Activated naive CD8-positive, alpha-beta T cell (primary cell): ENCODE data around the gene CEMP1.
"Not testable (repeated sequence)": the region's sequence is repeated elsewhere in the genome, so short reads cannot be mapped to it uniquely, and the experiment has no call there.

Experiments used
- H3K27ac Mint-ChIP-seq: one replicate; pipeline ENCODE4 v1.8.0; 2021; ENCODE audit warnings: mixed read lengths
- H3K27me3 Mint-ChIP-seq: one replicate; pipeline ENCODE4 v1.8.0; 2021; ENCODE audit warnings: mixed read lengths
- H3K36me3 Mint-ChIP-seq: one replicate; pipeline ENCODE4 v1.8.0; 2021; ENCODE audit warnings: mixed read lengths
- H3K4me1 Mint-ChIP-seq: one replicate; pipeline ENCODE4 v1.8.0; 2021; ENCODE audit warnings: low read depth, mixed read lengths
- H3K4me3 Mint-ChIP-seq: one replicate; pipeline ENCODE4 v1.8.0; 2021; ENCODE audit warnings: mild to moderate bottlenecking, mixed read lengths
- H3K9me3 Mint-ChIP-seq: one replicate; pipeline ENCODE4 v1.8.0; 2021; ENCODE audit warnings: low read depth, mixed read lengths

The CEMP1 gene

DNA sequence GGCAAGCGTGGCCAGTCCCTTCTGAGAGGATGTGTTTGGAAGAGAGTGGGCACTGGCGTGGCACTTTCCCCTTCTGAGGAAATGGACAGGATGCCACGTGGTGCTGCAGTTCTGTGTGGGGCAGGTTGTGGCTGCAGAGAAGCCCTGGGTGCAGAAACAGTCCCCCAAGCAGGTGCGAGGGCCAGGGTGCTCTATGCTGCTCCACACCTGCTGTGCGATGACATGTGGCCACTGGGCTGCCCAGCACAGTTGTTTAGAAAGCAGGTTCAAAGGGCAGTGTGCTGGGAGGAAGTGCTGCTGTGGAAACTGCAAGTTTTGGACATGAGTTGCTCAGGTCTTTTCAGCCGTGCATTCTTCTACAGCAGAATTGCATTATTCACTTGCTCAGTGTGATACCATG is 10.2 kb upstream of the CEMP1 start:
- H3K4me1 Mint-ChIP-seq = peaks cover 38% of the 10 kb centered on the region
- not testable (repeated sequence) for H3K9me3 Mint-ChIP-seq, H3K27ac Mint-ChIP-seq, H3K36me3 Mint-ChIP-seq, H3K27me3 Mint-ChIP-seq
- peak overlapping the region; percentile 36 for H3K4me3 Mint-ChIP-seq

DNA sequence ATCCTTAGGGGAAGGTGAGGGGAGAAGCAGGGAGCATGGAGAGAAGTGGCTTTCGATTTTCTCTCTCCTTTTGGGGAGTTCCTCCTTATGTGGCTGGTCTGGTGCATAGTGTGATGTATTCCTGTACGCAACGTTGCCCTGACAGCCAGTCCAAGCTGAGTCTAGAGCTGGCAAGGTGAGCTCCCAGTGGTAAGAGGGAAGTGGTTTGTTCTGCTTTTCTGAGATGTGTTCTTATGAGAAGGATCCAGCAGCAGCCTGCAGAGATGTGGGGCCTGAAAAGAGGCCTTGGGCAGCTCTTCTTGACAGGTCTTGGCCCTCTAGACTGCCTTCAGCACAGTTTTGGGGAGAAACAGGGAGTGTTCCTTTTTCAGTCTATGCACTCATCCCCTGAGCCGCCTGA is 9.7 kb upstream of the CEMP1 start:
- not testable (repeated sequence) for H3K36me3 Mint-ChIP-seq

DNA sequence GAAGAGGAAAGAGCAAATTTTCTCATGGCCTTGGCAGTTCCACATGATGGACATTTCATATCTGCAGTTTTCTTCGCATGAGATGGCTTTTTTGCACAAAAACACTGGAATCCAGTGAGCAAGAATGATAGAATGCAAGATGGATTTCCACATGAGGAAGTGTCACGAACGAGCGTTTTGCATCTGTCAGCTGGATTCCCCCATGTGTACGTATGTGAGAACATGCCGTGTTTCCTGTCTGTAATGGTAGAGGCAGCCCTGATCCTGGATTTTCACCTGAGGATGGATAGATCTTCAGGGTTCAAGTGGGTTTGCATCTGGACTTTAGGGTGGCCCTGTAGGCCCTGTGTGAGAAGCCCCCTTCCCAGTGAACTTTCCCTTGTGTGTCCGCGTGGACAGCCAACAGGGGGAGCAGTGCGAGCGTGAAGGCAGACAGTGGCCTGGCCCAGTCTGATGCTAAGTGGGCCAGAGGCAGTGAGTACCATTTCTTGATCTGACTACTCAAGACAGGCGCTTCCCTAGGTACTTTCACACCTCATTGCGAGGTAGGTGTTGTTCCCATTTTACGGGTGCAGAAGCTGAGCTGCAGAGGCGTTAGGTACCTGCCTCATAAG is 8.7 kb upstream of the CEMP1 start:
- not testable (repeated sequence) for H3K27me3 Mint-ChIP-seq, H3K36me3 Mint-ChIP-seq, H3K9me3 Mint-ChIP-seq, H3K27ac Mint-ChIP-seq
- Mint-ChIP-seq H3K4me1 (peaks cover 38% of the 10 kb centered on the region), H3K4me3 (peak overlapping the region; percentile 94)

More for the DNA sequence above, 9.7 kb upstream of the CEMP1 start:
- H3K9me3 Mint-ChIP-seq, H3K27me3 Mint-ChIP-seq: not testable (repeated sequence)
- Mint-ChIP-seq H3K4me1 (peaks cover 38% of the 10 kb centered on the region), H3K4me3 (peak overlapping the region; percentile 54), H3K27ac (peak overlapping the region; percentile 28)

DNA sequence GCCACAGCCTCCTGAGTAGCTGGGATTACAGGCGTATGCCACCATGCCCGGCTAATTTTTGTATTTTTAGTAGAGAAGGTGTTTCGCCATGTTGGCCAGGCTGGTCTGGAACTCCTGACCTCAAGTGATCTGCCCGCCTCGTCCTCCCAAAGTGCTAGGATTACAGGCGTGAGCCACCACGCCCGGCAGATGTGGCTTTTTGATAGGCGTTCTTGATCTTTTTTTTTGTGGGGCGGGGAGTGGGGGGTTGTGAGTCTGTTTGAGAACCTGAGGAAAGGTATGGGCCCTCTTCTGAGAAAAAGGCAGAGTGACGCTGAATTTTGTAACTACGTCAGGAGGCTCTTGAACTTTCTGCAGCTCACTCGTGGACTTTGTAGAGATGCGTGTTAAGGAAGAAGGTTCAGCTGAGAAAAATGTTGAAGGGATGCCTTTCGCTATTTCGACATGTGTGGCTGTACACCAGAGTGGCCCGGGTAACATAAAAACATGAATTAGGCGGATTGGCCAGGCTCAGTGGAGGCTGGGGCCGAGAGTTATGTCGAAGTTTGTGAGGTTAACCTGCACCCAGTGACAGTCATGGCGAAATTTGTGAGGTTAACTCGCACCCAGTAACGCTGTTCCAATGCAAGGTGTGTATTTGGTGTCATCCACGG is 8.1 kb upstream of the CEMP1 start:
- Mint-ChIP-seq H3K27ac (peak overlapping the region; percentile 83), H3K4me1 (peaks cover 37% of the 10 kb centered on the region), H3K4me3 (peak overlapping the region; percentile 94)
- not testable (repeated sequence) for H3K9me3 Mint-ChIP-seq, H3K27me3 Mint-ChIP-seq, H3K36me3 Mint-ChIP-seq

DNA sequence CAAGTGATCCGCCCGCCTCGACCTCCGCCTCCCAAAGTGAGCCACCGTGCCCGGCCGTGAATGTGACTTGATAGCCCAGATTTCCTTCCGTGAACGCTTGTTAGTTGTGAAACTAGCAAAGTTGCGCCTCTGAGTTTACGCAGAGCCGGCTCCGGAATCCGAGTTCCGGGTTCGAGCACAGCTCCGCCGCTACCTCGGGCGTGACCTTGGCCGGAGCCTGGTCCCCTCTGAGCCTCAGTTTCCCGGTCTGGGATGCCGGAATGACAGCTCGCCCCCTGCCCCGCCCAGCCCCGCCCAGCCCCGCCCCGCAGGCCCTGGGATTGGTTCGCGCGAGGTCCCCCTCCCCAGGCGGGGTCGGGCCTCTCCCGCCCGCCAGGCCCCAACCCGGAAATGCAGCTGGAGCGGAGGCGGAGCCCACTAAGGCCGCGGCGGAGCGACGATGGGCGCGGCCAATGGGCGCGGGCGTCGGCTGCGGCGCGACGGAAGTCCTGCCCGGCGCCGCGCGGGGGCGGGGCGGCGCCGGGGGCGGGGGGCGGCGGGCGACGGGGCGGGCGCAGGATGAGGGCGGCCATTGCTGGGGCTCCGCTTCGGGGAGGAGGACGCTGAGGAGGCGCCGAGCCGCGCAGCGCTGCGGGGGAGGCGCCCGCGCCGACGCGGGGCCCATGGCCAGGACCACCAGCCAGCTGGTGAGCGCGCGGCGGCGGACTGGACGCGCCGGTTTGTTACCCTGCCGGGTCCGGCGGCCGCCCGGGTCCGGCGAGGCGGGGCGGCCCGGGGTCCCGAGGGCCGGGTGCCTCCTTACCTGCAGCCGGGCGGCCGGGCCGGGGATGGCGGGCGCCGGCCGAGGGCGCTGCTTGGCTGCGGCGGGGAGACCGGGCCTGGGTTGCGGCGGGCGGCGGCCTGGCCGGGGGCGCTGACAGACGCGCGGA is 6.5 kb upstream of the CEMP1 start, which contains the start of gene PDPK1:
TSS of gene PDPK1 (plus strand) at position 571 of the 929 bp plus-strand sequence. CDS start at position 663, 92 bp downstream.
- H3K27ac Mint-ChIP-seq = peak within 1 kb of the TSS; percentile 85

DNA sequence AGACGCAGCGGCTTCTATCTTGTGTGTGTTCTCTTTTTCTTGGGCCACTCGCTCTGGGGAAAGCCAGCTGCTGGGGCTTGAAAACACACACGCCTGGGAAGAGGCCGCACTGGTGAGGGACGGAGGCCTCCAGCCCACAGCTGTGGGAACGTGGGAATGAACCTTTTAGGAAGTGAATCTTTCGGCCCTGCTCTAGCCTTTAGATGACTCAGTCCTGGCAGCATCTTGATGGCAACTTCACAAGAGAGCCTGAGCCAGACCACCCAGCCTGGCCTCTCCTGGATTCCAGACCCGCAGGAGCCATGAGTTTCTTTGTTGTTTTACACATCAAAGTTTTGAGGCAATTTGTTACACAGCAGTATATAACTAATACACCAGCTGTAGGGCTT is 4.4 kb upstream of the CEMP1 start:
- H3K4me1 Mint-ChIP-seq = peaks cover 33% of the 10 kb centered on the region
- no peaks in the 10 kb centered on the region for H3K9me3 Mint-ChIP-seq
- H3K4me3 Mint-ChIP-seq = peak overlapping the region; percentile 49
- no peaks in the 10 kb centered on the region for H3K27me3 Mint-ChIP-seq
- no peak overlapping the region for H3K27ac Mint-ChIP-seq
- H3K36me3 Mint-ChIP-seq = no peaks in the 10 kb centered on the region

More for the DNA sequence above, 6.5 kb upstream of the CEMP1 start, which contains the start of gene PDPK1:
- H3K36me3 Mint-ChIP-seq = no peaks in the 10 kb centered on the region
- H3K27me3 Mint-ChIP-seq = no peaks in the 10 kb centered on the region
- peaks cover 38% of the 10 kb centered on the region for H3K4me1 Mint-ChIP-seq
- H3K4me3 Mint-ChIP-seq = peak within 1 kb of the TSS; percentile 94
- H3K9me3 Mint-ChIP-seq = no peaks in the 10 kb centered on the region

DNA sequence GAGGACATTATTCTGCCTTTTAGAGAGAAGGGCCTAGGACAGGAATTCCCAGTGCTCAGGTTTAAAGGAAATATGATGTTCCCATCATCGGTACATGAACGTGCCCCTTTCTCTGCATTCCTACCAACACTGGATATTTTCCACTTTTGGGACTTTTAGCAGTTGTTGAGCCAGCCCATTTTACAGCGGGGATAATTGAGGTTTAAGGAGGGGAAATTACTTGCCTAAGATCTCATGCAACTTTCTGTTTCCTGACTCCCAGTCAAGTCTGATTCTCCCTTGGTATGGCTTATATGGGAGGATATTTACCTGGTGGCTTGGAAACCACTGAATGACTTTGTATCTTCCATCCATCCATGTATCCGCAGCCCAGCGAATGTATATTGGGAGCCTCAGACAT is 3.1 kb upstream of the CEMP1 start:
- not testable (repeated sequence) for H3K9me3 Mint-ChIP-seq, H3K27ac Mint-ChIP-seq, H3K36me3 Mint-ChIP-seq, H3K27me3 Mint-ChIP-seq
- Mint-ChIP-seq H3K4me1 (peaks cover 23% of the 10 kb centered on the region), H3K4me3 (peak overlapping the region; percentile 68)

DNA sequence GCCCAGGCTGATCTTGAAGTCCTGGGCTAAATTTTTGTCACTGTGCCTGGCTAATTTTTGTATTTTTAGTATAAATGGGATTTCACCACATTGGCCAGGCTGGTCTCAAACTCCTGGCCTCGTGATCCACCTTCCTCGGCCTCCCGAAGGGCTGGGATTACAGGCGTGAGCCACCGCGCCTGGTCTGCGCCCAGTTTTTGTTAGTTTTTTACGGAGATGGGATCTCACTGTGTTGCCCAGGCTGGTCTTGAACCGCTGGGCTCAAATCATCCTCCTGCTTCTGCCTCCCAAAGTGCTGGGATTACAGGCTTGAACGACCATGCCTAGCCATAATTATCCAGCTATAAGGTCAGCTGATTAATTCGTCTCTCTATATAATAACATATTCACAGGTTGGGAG is 2.7 kb upstream of the CEMP1 start:
- Mint-ChIP-seq H3K27ac (peak overlapping the region; percentile 70), H3K4me1 (peaks cover 21% of the 10 kb centered on the region), H3K9me3 (no peaks in the 10 kb centered on the region), H3K36me3 (no peaks in the 10 kb centered on the region), H3K4me3 (peak overlapping the region; percentile 68), H3K27me3 (no peaks in the 10 kb centered on the region)

DNA sequence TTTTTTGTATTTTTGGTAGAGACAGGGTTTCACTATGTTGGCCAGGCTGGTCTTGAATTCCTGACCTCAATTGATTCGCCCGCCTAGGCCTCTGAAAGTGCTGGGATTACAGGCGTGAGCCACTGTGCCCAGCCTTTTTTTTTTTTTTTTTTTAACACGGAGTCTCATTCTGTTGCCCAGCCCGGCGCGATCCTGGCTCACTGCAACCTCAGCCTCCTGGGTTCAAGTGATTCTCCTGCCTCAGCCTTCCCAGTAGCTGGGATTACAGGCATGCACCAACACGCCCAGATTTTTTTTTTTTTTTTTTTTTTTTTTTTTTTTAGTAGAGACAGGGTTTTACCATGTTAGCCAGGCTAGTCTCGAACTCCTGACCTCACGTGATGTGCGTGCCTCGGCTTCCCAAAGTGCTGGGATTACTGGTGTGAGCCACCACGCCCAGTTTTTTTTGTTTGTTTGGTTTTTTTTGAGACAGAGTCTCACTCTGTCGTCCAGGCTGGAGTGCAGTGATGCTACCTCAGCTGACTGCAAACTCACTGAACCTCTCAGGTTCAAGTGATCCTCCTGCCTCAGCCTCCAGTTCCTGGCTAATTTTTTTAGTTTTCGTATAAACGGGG is 2.0 kb upstream of the CEMP1 start:
- Mint-ChIP-seq H3K4me1 (peaks cover 19% of the 10 kb centered on the region), H3K27ac (peak overlapping the region; percentile 93), H3K4me3 (peak overlapping the region; percentile 90)
- H3K27me3 Mint-ChIP-seq, H3K36me3 Mint-ChIP-seq, H3K9me3 Mint-ChIP-seq: not testable (repeated sequence)

DNA sequence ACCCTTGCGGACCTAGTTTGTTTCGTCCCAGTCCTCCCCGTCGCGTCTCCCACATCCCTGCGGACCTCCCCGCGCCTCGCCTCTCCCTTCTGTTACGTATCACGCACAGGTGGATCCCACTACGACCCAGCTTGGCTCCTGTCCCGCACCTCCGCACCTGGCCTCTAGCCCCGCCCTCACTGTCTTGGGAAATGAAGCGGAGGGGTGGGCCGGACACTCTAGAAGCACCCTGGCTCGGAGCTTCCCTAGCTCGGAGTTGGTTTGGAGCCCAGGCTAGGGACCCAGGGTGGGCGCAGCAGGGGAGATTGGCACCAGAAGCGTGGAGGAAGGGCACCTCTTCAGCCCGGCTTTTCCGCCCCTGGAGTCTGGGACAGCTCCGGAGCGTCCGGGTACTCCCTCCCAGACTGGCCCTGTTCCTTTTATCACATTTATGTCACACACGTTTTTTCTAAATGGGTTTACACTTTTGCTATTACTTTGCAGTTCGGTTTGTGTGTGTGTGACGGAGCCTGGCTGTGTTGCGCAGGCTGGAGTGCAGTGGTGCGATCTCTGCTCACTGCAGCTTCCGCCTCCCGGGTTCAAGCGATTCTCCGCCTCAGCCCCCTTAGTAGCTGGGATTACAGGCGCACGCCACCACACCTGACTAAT is 1.4 kb upstream of the CEMP1 start:
- Mint-ChIP-seq H3K36me3 (no peaks in the 10 kb centered on the region), H3K27me3 (no peaks in the 10 kb centered on the region), H3K4me3 (peak overlapping the region; percentile 90), H3K9me3 (no peaks in the 10 kb centered on the region), H3K27ac (peak overlapping the region; percentile 93), H3K4me1 (peaks cover 19% of the 10 kb centered on the region)

DNA sequence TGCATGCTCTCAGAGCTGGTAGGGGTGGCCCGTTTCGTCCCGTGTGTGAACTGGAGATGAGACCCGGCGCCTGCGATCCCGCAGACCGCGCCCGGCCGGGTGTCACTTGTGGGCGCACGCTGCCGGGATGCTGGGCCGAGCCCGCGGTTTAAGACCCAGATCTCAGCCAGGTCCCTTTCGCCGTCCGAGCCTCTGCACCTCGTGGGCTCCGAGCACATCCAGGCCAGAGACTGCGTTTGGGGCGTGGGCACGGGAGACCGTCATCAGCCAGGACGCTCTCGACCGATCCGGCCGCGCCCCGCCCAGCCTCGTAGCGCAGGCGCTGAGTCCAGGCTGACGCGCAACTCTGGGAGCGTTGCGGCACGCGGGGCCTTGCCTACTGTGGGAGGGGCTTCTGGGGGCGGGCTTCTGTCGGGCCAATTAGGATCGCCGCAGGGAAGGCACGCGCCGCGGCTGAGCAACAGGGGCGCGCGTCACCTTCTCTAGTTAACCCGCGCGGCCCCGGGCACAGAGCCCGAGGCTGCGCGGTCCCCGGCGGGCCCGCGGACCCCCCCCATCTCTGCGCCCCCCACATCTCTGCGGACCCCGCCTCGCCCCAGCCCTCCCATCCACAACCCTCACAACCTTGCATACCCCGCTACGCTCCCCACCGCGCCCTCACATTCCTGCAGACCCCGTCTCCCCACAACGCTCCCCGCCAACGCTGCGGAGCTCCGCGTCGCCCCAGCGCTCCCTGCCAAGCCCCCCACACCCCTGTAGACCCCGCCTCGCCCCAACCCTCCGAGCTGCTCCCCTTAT is 687 bp upstream of the CEMP1 start:
- Mint-ChIP-seq H3K4me1 (peaks cover 15% of the 10 kb centered on the region), H3K4me3 (peak overlapping the region; percentile 90), H3K27ac (peak overlapping the region; percentile 93), H3K27me3 (no peaks in the 10 kb centered on the region), H3K36me3 (no peaks in the 10 kb centered on the region), H3K9me3 (no peaks in the 10 kb centered on the region)

DNA sequence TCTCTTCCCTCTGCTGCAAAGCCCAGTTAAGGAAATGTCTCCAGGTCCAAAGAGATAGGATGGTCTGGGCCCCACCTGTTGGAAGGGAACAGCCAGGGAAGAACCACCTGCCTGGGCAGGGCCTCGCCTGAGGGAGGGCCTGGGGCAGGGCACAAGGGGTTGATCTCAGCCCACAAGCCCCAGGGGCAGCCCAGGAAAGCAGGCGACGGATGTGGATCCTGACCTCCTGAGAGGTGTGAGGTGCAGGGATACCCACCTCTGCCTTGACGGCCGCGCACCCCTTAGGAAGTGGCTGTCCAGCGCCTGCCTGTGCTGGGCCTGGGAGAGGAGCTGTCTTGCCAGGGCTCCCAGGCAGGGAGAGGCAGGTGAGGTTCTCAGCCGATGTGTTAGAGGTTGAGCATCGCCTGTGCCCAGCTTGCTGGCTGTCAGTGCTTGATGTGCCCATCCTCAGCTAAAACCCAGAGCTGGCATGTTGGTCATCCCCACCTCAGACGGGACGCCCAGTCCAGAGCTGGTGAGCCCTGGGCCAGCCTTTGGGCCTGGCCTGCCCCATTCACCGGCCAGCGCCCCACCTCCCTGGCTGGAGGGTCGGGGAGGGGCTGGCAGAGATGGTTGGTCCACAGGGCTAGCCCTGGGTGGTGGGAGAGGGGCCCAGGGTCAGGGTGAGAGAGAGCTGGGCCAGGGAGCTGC is 434 bp downstream of the CEMP1 start:
- Mint-ChIP-seq H3K9me3 (no peaks in the 10 kb centered on the region), H3K27ac (no peak overlapping the region), H3K36me3 (no peaks in the 10 kb centered on the region), H3K27me3 (no peaks in the 10 kb centered on the region), H3K4me3 (peak overlapping the region; percentile 90), H3K4me1 (peaks cover 12% of the 10 kb centered on the region)

DNA sequence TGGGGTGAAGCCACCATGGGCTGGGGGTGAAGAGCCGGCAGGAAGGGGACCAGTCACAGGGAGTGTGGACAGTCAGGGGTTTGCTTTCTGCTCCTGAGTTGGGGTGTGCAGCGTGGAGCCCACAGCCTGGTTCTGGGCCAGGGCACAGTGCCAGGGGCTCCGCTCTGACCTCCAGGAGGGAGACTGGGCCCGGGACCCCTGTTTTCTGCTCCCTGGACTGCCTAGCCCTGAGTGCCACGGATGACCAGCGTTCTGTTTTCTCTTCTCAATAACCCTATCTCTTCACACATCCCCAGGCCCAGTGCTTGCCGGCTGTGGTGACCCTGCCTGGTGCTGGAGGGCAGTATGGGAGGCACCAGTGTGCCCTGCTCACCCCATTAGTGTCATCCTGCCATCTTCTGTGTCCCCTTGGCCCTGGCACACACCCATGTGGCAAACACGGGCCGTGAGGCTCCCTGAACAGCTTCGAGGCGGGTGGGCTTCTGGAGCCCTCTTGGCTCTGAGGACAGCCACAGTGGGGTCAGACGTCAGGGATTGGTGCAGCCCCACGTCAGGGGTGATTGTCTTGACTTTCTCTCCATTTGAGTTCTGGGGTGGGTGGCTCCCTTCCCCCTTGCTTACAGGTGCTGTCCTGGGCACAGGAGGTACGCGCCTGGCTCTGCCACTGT is 1.1 kb downstream of the CEMP1 start:
- H3K4me3 Mint-ChIP-seq = no peak overlapping the region
- no peaks in the 10 kb centered on the region for H3K36me3 Mint-ChIP-seq
- no peaks in the 10 kb centered on the region for H3K27me3 Mint-ChIP-seq

More for the DNA sequence above, 1.1 kb downstream of the CEMP1 start:
- Mint-ChIP-seq H3K9me3 (no peaks in the 10 kb centered on the region), H3K4me1 (peaks cover 12% of the 10 kb centered on the region), H3K27ac (no peak overlapping the region)
